HepG2 (cell line): ENCODE results near the gene ANKRD11. TPM values are rescaled to one million over a fixed set of nuclear protein-coding genes. Genes with fewer than 3 reads are reported as not detected.

Experiments
- AFF4 ChIP-seq: sonication (generic); formaldehyde crosslinking; IDR thresholded peaks from 2 replicates; pipeline ENCODE4 v1.4.0; 2020; ENCODE audit warnings: missing genetic modification reagents
- BATF2 ChIP-seq: sonication (generic); formaldehyde crosslinking; IDR thresholded peaks from 2 replicates; pipeline ENCODE4 v1.8.0; 2022; ENCODE audit warnings: mild to moderate bottlenecking, missing genetic modification reagents, moderate library complexity
- GPBP1L1 ChIP-seq: sonication (generic); formaldehyde crosslinking; IDR thresholded peaks from 2 replicates; pipeline ENCODE4 v1.5.0; 2020; ENCODE audit warnings: mild to moderate bottlenecking, missing genetic modification reagents
- MAF1 ChIP-seq: sonication (generic); formaldehyde crosslinking; IDR thresholded peaks from 2 replicates; pipeline ENCODE4 v1.5.0; 2020; ENCODE audit warnings: missing genetic modification reagents, borderline replicate concordance
- NCOA5 ChIP-seq: sonication (generic); formaldehyde crosslinking; IDR thresholded peaks from 2 replicates; pipeline ENCODE4 v1.4.0; 2020; ENCODE audit warnings: missing genetic modification reagents
- PHF8 ChIP-seq: sonication (generic); formaldehyde crosslinking; IDR thresholded peaks from 2 replicates; pipeline ENCODE4 v1.5.0; 2020; ENCODE audit warnings: missing genetic modification reagents
- SMARCC2 ChIP-seq: fragments of 450-650 bp; IDR thresholded peaks from 2 replicates; pipeline ENCODE4 v1.6.1; 2017; ENCODE audit warnings: antibody characterized with exemption, mild to moderate bottlenecking
- TCF7 ChIP-seq: sonication (generic); IDR thresholded peaks from 2 replicates; pipeline ENCODE4 v1.6.1; 2016; ENCODE audit warnings: antibody characterized with exemption, low read depth
- TEAD3 ChIP-seq: optimal IDR thresholded peaks from 2 replicates; pipeline ENCODE3; 2016; ENCODE audit warnings: borderline replicate concordance
- ZBTB42 ChIP-seq: sonication (generic); formaldehyde crosslinking; IDR thresholded peaks from 2 replicates; pipeline ENCODE4 v1.5.0; 2020; ENCODE audit warnings: mild to moderate bottlenecking, missing genetic modification reagents
- ZBTB8A ChIP-seq: sonication (generic); formaldehyde crosslinking; IDR thresholded peaks from 2 replicates; pipeline ENCODE4 v1.4.0; 2020; ENCODE audit warnings: mild to moderate bottlenecking, low read depth, missing genetic modification reagents, borderline replicate concordance
- ZNF512 ChIP-seq: sonication (generic); formaldehyde crosslinking; IDR thresholded peaks from 2 replicates; pipeline ENCODE4 v1.4.0; 2020; ENCODE audit warnings: mild to moderate bottlenecking, missing genetic modification reagents
- ZNF619 ChIP-seq: sonication (generic); formaldehyde crosslinking; IDR thresholded peaks from 2 replicates; pipeline ENCODE4 v1.4.0; 2020; ENCODE audit warnings: mild to moderate bottlenecking, missing genetic modification reagents
- ZNF691 ChIP-seq: sonication (generic); formaldehyde crosslinking; IDR thresholded peaks from 2 replicates; pipeline ENCODE4 v1.4.0; 2020; ENCODE audit warnings: missing genetic modification reagents, low read depth, mild to moderate bottlenecking, borderline replicate concordance
- ZNF747 ChIP-seq: sonication (generic); formaldehyde crosslinking; IDR thresholded peaks from 2 replicates; pipeline ENCODE4 v1.8.1; 2023; ENCODE audit warnings: missing genetic modification reagents, mild to moderate bottlenecking, borderline replicate concordance
- ZSCAN25 ChIP-seq: sonication (generic); formaldehyde crosslinking; IDR thresholded peaks from 2 replicates; pipeline ENCODE4 v1.8.0; 2022; ENCODE audit warnings: mild to moderate bottlenecking, missing genetic modification reagents
- polyA plus RNA-seq, 8 experiments: library from polyadenylated mRNA; depleted of rRNA in 3 of 8; stranded (reverse) in 7 of 8; unstranded in 1 of 8; fragments of >200 nt; fragmentation: Illumina TruSeq in 4 of 8; extraction: Trizol in 4 of 8; gene quantifications; 2 replicates each; pipeline versions ENCODE4 v1.2.1 to v1.2.3, GENCODE V29; 2011 to 2016; ENCODE audit warnings: low read depth in 4 of 8, missing spikeins in 1 of 8, mixed read lengths in 1 of 8; ENCODE audit not compliant: insufficient read depth in 1 of 8
- total RNA-seq, 5 experiments: library from RNA; depleted of rRNA; stranded (reverse); fragments of >200 nt; fragmentation: Illumina TruSeq; extraction: Trizol; gene quantifications; 2 replicates each; pipeline ENCODE4 v1.2.3, GENCODE V29; 2016; ENCODE audit warnings: low read depth in 1 of 5
- TF ChIP-seq, protein P1 (sequence below): IDR thresholded peaks from 2 replicates; pipeline ENCODE4 v1.6.1; 2016; ENCODE audit warnings: mild to moderate bottlenecking
- TF ChIP-seq, protein P2 (sequence below): sonication (generic); formaldehyde crosslinking; IDR thresholded peaks from 2 replicates; pipeline ENCODE4 v1.5.0; 2020; ENCODE audit warnings: missing genetic modification reagents

ANKRD11 gene
- total and polyA plus RNA-seq, 2 of the 13 experiments (the other 11 are each of a cell fraction or from before 2014, with no cell fraction given) = 21.4 to 38.4 TPM

DNA sequence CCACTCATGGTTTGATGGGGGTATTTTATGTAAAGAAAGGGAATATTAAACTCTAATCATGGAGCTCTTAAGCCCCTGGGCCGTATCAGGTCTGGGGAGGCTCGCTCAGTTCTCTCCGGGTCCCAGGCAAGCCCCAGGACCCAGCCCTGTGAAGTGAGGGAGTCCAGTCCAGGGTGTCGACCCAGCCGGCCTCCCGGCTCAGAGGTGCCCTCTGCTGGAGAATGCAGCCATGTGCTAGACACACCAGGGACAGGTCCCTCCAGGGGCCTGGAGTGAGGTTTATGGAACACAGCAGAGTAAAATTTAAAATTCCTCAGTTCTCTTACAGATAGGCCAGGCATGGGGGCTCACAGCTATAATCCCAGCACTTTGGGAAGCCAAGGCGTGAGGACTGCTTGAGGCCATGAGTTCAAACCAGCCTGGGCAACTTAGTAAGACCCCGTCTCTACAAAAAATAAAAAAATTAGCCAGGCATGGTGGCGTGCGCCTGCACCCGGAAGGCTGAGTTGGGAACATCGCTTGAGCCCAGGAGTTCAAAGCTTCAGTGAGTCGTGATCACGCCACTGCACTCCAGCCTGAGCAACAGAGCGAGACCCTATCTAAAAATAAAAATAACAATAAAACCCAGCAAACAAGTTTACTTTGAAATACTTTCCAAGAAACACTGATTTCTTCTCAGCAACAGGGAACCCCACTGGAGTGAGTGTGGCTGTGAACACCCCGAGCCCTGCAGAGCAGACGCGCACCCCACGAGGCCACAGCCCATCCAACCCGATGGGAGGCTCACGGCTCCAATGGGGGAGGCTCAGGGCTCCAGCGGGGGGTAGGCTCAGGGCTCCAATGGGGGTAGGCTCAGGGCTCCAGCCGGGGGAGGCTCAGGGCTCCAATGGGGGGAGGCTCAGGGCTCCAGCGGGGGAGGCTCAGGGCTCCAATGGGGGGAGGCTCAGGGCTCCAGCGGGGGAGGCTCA is 200.6 kb downstream of the ANKRD11 start (continued):
- TF ChIP-seq ZNF691 (CRISPR knock-in tag) = 0 out of 2 replicates have a peak, but pooled peaks have one; percentile 53
- TF ChIP-seq NCOA5 = no peak
- TF ChIP-seq BATF2 = no peak
- no peak for TF ChIP-seq ZNF619 (CRISPR knock-in tag)
- TF ChIP-seq ZNF512 (CRISPR knock-in tag) = no peak
- TF ChIP-seq TCF7 = no peak
- no peak for TF ChIP-seq SMARCC2
- TF ChIP-seq, protein P1, sequence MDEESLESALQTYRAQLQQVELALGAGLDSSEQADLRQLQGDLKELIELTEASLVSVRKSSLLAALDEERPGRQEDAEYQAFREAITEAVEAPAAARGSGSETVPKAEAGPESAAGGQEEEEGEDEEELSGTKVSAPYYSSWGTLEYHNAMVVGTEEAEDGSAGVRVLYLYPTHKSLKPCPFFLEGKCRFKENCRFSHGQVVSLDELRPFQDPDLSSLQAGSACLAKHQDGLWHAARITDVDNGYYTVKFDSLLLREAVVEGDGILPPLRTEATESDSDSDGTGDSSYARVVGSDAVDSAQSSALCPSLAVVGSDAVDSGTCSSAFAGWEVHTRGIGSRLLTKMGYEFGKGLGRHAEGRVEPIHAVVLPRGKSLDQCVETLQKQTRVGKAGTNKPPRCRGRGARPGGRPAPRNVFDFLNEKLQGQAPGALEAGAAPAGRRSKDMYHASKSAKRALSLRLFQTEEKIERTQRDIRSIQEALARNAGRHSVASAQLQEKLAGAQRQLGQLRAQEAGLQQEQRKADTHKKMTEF = peak; percentile 53; the same call in 1 of the 2 replicates
- TF ChIP-seq ZNF747 (CRISPR knock-in tag) = no peak
- TF ChIP-seq, protein P2, sequence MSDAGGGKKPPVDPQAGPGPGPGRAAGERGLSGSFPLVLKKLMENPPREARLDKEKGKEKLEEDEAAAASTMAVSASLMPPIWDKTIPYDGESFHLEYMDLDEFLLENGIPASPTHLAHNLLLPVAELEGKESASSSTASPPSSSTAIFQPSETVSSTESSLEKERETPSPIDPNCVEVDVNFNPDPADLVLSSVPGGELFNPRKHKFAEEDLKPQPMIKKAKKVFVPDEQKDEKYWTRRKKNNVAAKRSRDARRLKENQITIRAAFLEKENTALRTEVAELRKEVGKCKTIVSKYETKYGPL (CRISPR knock-in tag) = no peak
- no peak for TF ChIP-seq MAF1 (CRISPR knock-in tag)
- no peak for TF ChIP-seq PHF8 (CRISPR knock-in tag)
- no peak for TF ChIP-seq AFF4 (CRISPR knock-in tag)
- TF ChIP-seq ZBTB8A (CRISPR knock-in tag) = no peak
- TF ChIP-seq ZBTB42 (CRISPR knock-in tag) = no peak
- no peak for TF ChIP-seq ZSCAN25 (CRISPR knock-in tag)
- TF ChIP-seq TEAD3 = peak; percentile 81
- TF ChIP-seq GPBP1L1 (CRISPR knock-in tag) = no peak
